GM12878 (cell line): Measurements from ENCODE around the gene FHL3. TPM values are rescaled to one million over a fixed set of nuclear protein-coding genes. Genes with fewer than 3 reads are reported as not detected.

Experiments used
- ATAC-seq: fragments of 200-7000 bp; cut with Tn5 transposase; 3 replicates; pipeline ENCODE4 v1.9.1; 2020; ENCODE audit warnings: mild to moderate bottlenecking, moderate library complexity
- BruUV-seq: library from RNA; stranded (reverse); fragments of 400-500 nt; replicated peaks from 2 replicates; lab custom pipeline; 2021; lab: Mats Ljungman, UMichigan
- CTCF ChIA-PET: fragments of 300-600 bp; sonication (Branson Sonifier 250); formaldehyde crosslinking; extraction: SDS; loops from one replicate; lab custom pipeline; 2021; ENCODE audit warnings: inconsistent platforms; lab: Yijun Ruan, JAX
- POLR2A ChIA-PET: fragments of 350-600 bp; formaldehyde crosslinking; extraction: SDS; loops from one replicate; lab custom pipeline; 2021; ENCODE audit warnings: inconsistent platforms; lab: Charles Lee
- RAD21 ChIA-PET: fragments of 300-600 bp; sonication (Branson Sonifier 250); formaldehyde crosslinking; loops from one replicate; lab custom pipeline; 2023; ENCODE audit warnings: antibody characterized with exemption; ENCODE audit not compliant: unreplicated experiment; lab: Charles Lee
- SMC1A ChIA-PET: fragments of 300-600 bp; sonication (Branson Sonifier 250); formaldehyde crosslinking; loops from one replicate; lab custom pipeline; 2023; ENCODE audit not compliant: unreplicated experiment, uncharacterized antibody; lab: Charles Lee
- DNase-seq: peaks from one replicate; pipeline ENCODE4 v3.0.0-alpha.2; 2011; ENCODE audit warnings: low read depth, low spot score
- FAIRE-seq: peaks from 3 replicates; lab custom pipeline; 2011; peaks lifted over from hg19 to GRCh38; lab: Jason Lieb, UNC
- H2AFZ ChIP-seq: 2 replicates; pipeline ENCODE4 v1.6.0; 2011; ENCODE audit warnings: low read depth, low read length, control low read depth; ENCODE audit not compliant: control insufficient read depth
- H3K27ac ChIP-seq: 2 replicates; pipeline ENCODE4 v1.5.1; 2011; ENCODE audit warnings: control low read depth; ENCODE audit not compliant: control insufficient read depth, insufficient read depth
- H3K27me3 ChIP-seq, 2 experiments: replicated peaks in 1 of 2; 2 replicates each; pipeline versions ENCODE4 v1.6.0 to v1.6.1; 2011; ENCODE audit warnings: low read length in 1 of 2; ENCODE audit not compliant: control insufficient read depth in 2 of 2, insufficient read depth in 2 of 2
- H3K36me3 ChIP-seq, 2 experiments: 2 replicates each; pipeline ENCODE4 v1.5.1; 2011; ENCODE audit warnings: low read length in 1 of 2; ENCODE audit not compliant: control insufficient read depth in 2 of 2, insufficient read depth in 2 of 2
- H3K4me1 ChIP-seq: 2 replicates; pipeline ENCODE4 v1.6.1; 2011; ENCODE audit warnings: mild to moderate bottlenecking, low read length, moderate library complexity, mixed read lengths; ENCODE audit not compliant: control insufficient read depth, insufficient read depth
- H3K4me2 ChIP-seq: 2 replicates; pipeline ENCODE4 v1.6.0; 2011; ENCODE audit warnings: control low read depth; ENCODE audit not compliant: control insufficient read depth, insufficient read depth
- H3K4me3 ChIP-seq: fragments of 200-600 bp; sonication (generic); 2 replicates; pipeline ENCODE4 v1.5.1; 2016
- H3K79me2 ChIP-seq: 2 replicates; pipeline ENCODE4 v1.6.0; 2011; ENCODE audit warnings: low read length; ENCODE audit not compliant: control insufficient read depth, insufficient read depth
- H3K9ac ChIP-seq: 2 replicates; pipeline ENCODE4 v1.8.0; 2011; ENCODE audit warnings: low read length, control low read depth, mixed read lengths; ENCODE audit not compliant: control insufficient read depth, insufficient read depth
- H3K9me3 ChIP-seq: replicated peaks from 3 replicates; pipeline ENCODE4 v1.5.1; 2011; ENCODE audit warnings: mild to moderate bottlenecking, low read length; ENCODE audit not compliant: control insufficient read depth, insufficient read depth
- H4K20me1 ChIP-seq: 2 replicates; pipeline ENCODE4 v1.6.0; 2011; ENCODE audit not compliant: control insufficient read depth, insufficient read depth
- BMI1 ChIP-seq: fragments of 450-650 bp; IDR thresholded peaks from 2 replicates; pipeline ENCODE4 v1.6.1; 2016; ENCODE audit warnings: mild to moderate bottlenecking, moderate library complexity, borderline replicate concordance
- STAT1 ChIP-seq: fragments of 450-650 bp; conservative IDR thresholded peaks from 2 replicates; pipeline ENCODE4 v1.6.1; 2014; ENCODE audit warnings: antibody characterized with exemption, mild to moderate bottlenecking
- SUZ12 ChIP-seq: fragments of 200-600 bp; sonication (generic); IDR thresholded peaks from one replicate; pipeline ENCODE4 v1.6.1; 2018; ENCODE audit warnings: antibody characterized with exemption, mild to moderate bottlenecking; ENCODE audit not compliant: unreplicated experiment
- ZNF384 ChIP-seq: IDR thresholded peaks from 2 replicates; pipeline ENCODE4 v1.6.1; 2012; ENCODE audit warnings: low read depth, mild to moderate bottlenecking, low read length, improper control_type of control experiment, borderline replicate concordance
- WGBS: methylation state at CpG from one replicate; pipeline ENCODE4 v1.1.6; 2016; ENCODE audit warnings: low lambda C conversion rate; ENCODE audit not compliant: insufficient replicate concordance, insufficient coverage; ENCODE audit errors: missing lambda C conversion rate; 5-methylcytosine and 5-hydroxymethylcytosine counted together
- in situ Hi-C: fragments of 300-500 bp; cut with MboI; formaldehyde crosslinking; loops from 9 replicates; pipeline ENCODE4 v1.14.3; 2018; ENCODE audit warnings: mixed read lengths
- intact Hi-C: fragments of 100-400 bp; cut with micrococcal nuclease; formaldehyde crosslinking; loops from one replicate; pipeline ENCODE4 v1.14.2; 2022; ENCODE audit not compliant: unreplicated experiment
- polyA plus RNA-seq, 11 experiments: library from polyadenylated mRNA; depleted of rRNA in 4 of 11; unstranded in 6 of 11; stranded (reverse) in 5 of 11; fragments of >200 nt; fragmentation: Nextera tagmentation in 4 of 11; fragmentation: Illumina TruSeq in 1 of 11; extraction: Ambion mirVana in 4 of 11; extraction: Trizol in 1 of 11; gene quantifications; 1 replicate in 1 of 11; 2 replicates in 10 of 11; pipeline versions ENCODE4 v1.2.1 to v1.2.3, GENCODE V29; 2011 to 2016; ENCODE audit warnings: inconsistent platforms in 2 of 11, missing spikeins in 2 of 11, low read depth in 1 of 11
- total RNA-seq, 4 experiments: library from RNA; depleted of rRNA in 3 of 4; stranded (reverse); fragments of >200 nt in 3 of 4; fragmentation: Illumina TruSeq in 1 of 4; extraction: Trizol in 1 of 4; gene quantifications; 2 replicates each; pipeline versions ENCODE4 v1.2.1 to v1.2.3, GENCODE V29; 2013 to 2021
- TF ChIP-seq, protein P1 (sequence below): fragments of 150-350 bp; IDR thresholded peaks from 2 replicates; pipeline ENCODE4 v1.6.1; 2014; ENCODE audit warnings: mild to moderate bottlenecking, low read depth, low read length

FHL3 gene
- total and polyA plus RNA-seq, 10 of the 15 experiments (the other 5 are each of a cell fraction or from before 2014, with no cell fraction given) = 0.26 to 13.9 (median 7.9) TPM

GRCh38 chr1:38044221-38045215 lies 39.2 kb upstream of the FHL3 start:
- Histone ChIP-seq H3K4me3 (peak overlapping the region; percentile 57), H3K36me3 (no peaks in the 10 kb centered on the region), H4K20me1 (no peaks in the 10 kb centered on the region; the same call in 1 of the 2 replicates), H3K27me3 (peaks cover 9 to 13% of the 10 kb centered on the region in 2 experiments), H3K4me1 (no peaks in the 10 kb centered on the region; the same call in 1 of the 2 replicates), H3K9me3 (no peaks in the 10 kb centered on the region), H2AFZ (no peak overlapping the region), H3K79me2 (no peaks in the 10 kb centered on the region), H3K9ac (no peak overlapping the region), H3K27ac (no peak overlapping the region), H3K4me2 (peak overlapping the region; percentile 48; the same call in 1 of the 2 replicates)
- no peak for DNase-seq
- in situ Hi-C loops (loop anchor here (25.0 kb wide), 1 partner anchor 543 kb away; no protein-coding TSS in a partner anchor), intact Hi-C loops (loop anchor here (2.0 to 5.0 kb wide), 2 partner anchors 542 to 773 kb away; no protein-coding TSS in a partner anchor)
- ChIA-PET CTCF (interaction anchor here (1.0 to 11.0 kb wide), 3 partner anchors 11 to 55 kb away, joined by 3 to 179 read pairs (median 6); no protein-coding TSS in a partner anchor), RAD21 (interaction anchor here (8.2 kb wide), 1 partner anchor 26 kb away, joined by 123 read pairs; no protein-coding TSS in a partner anchor), POLR2A (interaction anchor here (0.7 to 1.1 kb wide), 2 partner anchors 18 to 697 kb away, joined by 3 to 7 read pairs; no protein-coding TSS in a partner anchor), SMC1A (interaction anchor here (0.8 to 23.8 kb wide), 6 partner anchors 9 to 27 kb away, joined by 3 to 316 read pairs (median 3); no protein-coding TSS in a partner anchor)
- 1% methylated on average over 53 of the region's 70 CpGs for WGBS
- BruUV-seq = TSS peak; percentile 76
- FAIRE-seq = no peak
- ATAC-seq = no peak
- TF ChIP-seq, protein P1, sequence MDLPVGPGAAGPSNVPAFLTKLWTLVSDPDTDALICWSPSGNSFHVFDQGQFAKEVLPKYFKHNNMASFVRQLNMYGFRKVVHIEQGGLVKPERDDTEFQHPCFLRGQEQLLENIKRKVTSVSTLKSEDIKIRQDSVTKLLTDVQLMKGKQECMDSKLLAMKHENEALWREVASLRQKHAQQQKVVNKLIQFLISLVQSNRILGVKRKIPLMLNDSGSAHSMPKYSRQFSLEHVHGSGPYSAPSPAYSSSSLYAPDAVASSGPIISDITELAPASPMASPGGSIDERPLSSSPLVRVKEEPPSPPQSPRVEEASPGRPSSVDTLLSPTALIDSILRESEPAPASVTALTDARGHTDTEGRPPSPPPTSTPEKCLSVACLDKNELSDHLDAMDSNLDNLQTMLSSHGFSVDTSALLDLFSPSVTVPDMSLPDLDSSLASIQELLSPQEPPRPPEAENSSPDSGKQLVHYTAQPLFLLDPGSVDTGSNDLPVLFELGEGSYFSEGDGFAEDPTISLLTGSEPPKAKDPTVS = no peak
- TF ChIP-seq ZNF384 = 0 out of 2 replicates have a peak, but pooled peaks have one; percentile 25
- peak; percentile 86 for TF ChIP-seq BMI1
- no peak for TF ChIP-seq STAT1
- TF ChIP-seq SUZ12 = peak; percentile 83
